GM21390 (cell line): Measurements from ENCODE around the gene SORCS2.

Experiments
- ATAC-seq: cut with Tn5 transposase; IDR thresholded peaks from one replicate; pipeline ENCODE4 v1.9.1; 2021; ENCODE audit not compliant: unreplicated experiment

The SORCS2 gene

GRCh38 chr4:7691982-7692381 lies 499.6 kb downstream of the SORCS2 start:
- no peak for ATAC-seq

DNA sequence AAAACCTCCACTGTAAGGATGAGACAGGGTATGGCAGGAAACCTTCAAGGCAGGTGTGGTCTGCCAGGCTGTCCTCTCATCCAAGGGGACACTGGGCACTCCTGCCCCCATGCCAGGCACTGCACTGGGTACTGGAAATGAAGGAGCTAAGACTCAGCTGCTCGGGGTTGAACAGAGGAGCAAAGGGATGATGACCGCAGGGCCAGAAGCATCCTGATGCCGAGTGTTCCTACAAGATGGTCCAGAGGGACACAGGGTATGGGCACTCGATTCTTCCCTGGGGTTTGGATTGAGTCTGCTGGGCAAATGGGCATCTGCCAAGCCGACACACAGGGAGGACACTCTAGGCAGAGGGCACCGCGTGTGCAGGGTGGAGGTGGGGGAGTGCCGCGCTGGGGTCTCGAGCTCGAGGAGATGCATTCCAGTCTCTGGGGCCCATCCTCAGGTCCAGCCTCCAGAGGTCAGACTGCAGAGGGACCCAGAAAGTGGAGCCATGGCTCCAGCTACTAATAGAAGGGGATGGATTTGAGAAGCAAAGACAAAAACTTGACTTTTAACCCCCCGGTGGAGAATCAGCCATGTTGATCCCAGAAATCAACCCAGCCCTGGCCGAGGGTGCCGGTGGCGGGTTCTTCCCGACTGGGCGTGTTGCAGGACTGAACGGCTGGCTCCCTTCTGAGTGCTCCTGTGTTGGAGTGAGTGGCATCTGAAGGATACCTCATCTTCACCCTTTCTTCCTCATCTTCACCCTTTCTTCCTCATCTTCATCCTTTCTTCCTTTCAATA lies 500.3 kb downstream of the SORCS2 start:
- ATAC-seq: no peak

DNA sequence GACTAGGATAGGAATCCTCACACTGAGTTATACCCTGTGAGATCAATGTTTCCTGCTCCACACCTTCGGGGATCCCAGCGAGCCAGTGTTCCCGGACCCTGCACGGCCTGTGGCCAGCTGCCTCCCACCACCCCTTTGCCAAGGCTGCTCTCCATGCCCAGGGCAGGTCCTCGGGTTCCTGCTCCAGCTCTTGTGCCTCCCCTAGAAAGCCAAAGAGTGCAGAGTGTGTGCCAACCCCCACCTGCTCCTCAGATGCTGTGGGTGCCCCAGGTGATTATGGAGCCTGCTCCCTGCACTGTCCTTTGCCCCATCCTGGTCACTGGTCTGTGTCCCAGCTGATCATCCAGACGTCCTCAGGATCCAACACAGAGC lies 500.9 kb downstream of the SORCS2 start:
- ATAC-seq: no peak

DNA sequence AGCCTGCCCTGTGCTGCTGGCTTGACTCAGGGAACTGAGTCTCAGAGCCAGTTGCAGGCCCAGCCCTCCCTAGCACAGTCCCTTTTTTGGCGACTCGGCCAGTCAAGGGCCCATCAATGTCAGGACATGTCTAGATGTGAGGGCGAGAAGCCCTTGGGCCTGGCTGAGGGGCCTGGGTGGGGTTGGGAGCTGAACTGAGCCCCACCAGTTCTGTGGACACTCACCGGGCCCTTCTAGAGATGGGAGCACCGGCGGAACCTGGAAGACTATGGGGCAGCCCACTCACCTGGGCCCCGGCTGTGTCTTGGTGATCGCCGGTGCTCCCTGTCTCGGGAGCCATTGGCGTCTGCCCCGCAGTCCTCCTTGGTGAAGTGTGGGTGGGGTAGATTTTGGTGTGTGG lies 501.4 kb downstream of the SORCS2 start:
- ATAC-seq: no peak

- no peak for ATAC-seq
Measured at GRCh38 chr4:7694324-7694723, 502.0 kb downstream of the SORCS2 start.

GRCh38 chr4:7697343-7697742 lies 505.0 kb downstream of the SORCS2 start:
- ATAC-seq: no peak

GRCh38 chr4:7697821-7698220 lies 505.5 kb downstream of the SORCS2 start:
- ATAC-seq: no peak

- ATAC-seq: no peak
Measured at GRCh38 chr4:7698584-7698983, 506.2 kb downstream of the SORCS2 start.

DNA sequence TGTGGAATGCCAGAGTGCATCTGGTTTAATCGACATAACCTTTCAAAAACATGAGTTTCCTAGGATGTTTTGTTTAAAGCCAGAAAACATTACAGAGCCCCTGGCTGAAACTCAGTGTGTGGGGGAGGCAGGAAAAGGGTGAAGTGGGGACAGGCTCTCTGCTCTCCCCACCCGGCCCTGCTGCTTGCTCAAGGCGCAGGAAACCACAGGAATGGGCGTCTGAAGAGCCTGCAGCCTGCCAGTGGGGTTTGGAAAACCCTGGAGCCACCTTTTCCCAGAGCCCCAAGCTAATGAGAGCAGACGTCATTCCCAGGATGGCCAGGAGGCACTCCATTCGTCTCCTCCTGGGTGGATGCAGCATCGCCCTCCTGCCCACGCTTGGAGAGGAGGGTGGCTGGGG lies 506.7 kb downstream of the SORCS2 start:
- no peak for ATAC-seq

GRCh38 chr4:7699825-7700224 lies 507.5 kb downstream of the SORCS2 start:
- ATAC-seq: no peak

DNA sequence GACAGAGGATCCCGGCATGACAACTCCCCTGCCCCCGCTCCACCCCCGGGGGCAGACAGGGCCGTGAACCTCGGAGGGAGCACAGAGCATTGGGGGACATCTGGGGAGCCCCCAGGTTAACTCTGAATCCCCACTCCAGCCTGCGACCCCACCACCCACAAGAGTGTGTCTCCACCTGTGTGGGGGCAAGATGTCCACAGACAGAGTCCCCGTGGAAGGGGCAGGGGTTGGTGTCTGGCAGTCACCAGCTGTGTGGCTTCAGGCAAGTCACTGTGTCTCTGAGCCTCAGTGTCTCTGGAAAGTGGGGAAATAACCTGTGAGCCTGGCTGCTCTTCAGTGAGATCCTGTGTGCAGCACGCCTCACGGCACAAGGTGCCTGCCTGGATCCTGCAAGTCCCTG lies 508.3 kb downstream of the SORCS2 start:
- ATAC-seq: no peak

- ATAC-seq: no peak
Measured at GRCh38 chr4:7701866-7702649, 509.7 kb downstream of the SORCS2 start.

- ATAC-seq: no peak
Measured at GRCh38 chr4:7703688-7704087, 511.4 kb downstream of the SORCS2 start.

GRCh38 chr4:7704091-7704490 lies 511.8 kb downstream of the SORCS2 start:
- no peak for ATAC-seq

GRCh38 chr4:7704625-7705024 lies 512.3 kb downstream of the SORCS2 start:
- ATAC-seq: no peak

- no peak for ATAC-seq
Measured at GRCh38 chr4:7705062-7705461, 512.7 kb downstream of the SORCS2 start.

DNA sequence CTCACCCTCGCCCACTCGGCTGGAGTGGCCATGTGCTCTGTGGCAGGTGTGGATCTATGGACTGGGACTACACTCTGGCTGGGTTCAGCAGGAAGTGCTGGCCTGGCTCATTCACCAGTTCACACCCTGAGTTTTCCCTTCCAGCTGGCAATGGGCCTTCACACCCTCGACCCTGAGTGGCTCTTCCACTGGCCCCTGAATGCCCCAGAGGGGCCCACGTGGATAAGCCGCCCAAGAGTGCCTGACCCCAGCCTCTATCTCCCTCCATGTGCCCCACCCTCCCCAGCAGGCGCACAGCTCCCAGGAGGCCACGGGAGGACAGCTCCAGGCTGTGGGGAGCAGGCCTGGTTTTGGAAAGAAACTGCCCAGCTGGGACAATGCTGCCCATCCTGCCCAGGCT lies 513.3 kb downstream of the SORCS2 start:
- no peak for ATAC-seq

DNA sequence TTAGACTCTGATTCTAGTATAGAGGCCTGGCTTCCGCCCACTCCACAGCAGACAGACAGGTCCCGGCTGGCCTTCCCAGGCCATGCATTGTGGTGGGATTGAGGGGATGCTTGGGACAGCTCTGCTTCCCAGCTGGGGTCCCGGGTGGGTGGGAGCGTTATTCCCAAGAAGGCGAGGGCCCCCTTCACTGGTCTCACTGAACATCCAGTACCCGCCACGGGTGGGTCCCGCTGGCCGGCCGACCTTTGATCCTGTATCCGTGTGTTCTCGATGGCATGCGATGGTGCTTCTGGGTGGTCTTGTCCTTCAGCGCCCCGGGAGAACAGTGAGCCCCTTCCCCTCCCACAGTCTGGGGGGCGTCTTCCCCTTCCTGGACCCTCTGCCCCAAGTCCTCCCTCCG lies 515.9 kb downstream of the SORCS2 start:
- no peak for ATAC-seq

GRCh38 chr4:7708981-7709380 lies 516.6 kb downstream of the SORCS2 start:
- no peak for ATAC-seq

DNA sequence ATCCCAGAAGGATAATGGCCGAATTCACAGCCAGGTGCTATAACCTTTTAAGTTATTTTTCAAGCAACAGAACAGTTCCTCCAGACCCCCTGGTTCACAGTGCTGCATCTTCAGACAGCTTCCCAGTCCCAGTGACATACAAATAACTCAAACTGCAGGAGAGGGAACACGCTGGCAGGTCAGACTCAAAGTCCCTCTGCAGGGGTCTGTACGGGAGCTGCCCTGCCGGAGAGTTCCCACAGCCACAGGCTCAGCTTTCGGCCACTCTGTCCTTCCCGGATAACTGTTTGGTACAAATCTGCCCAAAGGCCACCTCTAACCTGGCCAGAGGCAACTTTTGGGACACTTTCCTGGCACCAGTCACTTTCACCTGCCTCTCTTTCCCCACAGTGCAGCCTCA lies 517.1 kb downstream of the SORCS2 start:
- ATAC-seq: no peak

DNA sequence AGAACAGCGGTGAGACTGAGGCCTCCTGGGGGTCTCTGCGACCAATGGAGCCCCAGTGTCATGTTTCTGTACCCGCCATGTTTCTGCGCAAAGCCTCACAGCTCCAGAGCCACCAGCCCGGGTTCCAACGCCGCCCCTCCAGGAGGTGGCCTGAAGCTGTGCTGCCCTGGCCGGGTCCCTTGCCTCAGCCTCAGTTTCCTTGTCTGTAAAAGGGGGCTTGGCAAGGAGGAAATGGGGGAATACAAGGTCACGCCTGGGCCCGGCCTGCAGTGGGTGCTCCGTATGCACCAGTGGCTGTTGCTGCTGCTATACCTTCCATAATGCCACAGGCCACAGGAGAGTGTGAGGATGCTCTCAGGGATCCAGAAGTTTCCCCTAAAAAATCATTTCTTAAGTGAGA lies 517.8 kb downstream of the SORCS2 start:
- ATAC-seq: no peak

DNA sequence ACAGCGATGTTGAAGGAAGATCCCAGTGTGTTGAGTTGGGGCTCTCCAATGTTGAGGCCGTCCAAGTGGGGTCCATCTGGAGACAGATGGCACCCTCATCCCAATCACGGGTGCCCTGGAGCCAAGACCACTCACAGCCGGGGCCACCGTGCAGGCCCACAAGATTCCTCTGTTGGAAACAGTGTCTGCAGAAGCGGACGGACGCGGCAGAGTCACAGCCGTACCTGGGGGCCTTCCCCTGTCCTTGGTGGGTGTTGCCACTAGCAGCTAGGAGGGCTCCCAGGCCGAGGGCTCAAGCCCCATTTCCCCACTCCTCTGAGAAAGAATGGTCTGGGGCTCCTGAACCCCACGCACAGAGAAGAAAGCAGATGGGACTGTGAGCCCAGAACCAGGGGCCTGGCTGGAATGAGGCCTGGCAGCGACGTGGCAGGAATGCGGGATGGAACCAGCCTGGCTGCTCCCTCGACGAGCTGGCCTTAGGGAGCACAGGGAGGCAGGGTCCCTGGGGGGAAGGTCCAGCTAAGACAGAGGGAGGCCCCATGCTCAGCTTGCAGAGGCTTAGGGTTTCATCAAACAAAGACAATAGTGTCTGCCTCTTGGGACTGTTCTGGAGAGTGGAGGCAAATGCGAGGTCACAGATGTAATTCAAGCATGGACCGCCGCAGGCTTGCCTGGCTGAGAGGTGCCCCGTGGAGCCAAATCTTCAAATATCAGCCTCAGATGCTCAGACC lies 518.4 kb downstream of the SORCS2 start:
- ATAC-seq: no peak
